ENCODE results near the gene ZNF467. TPM values are rescaled to one million over a fixed set of nuclear protein-coding genes. Genes with fewer than 3 reads are reported as not detected.

Gene ZNF467
- polyA plus RNA-seq, 1 experiment = 0.14 TPM

GRCh38 chr7:149816794-149817193, 43.4 kb upstream of the ZNF467 start:
- Histone ChIP-seq H3K27ac (ENCODE audit: low read depth, low read length) (no peak overlapping the region), H3K9me3 (ENCODE audit: control insufficient read depth, insufficient read depth, low read length) (no peaks in the 10 kb centered on the region; the same call in 1 of the 2 replicates), H3K4me3 (ENCODE audit: low read depth, low read length) (no peak overlapping the region), H3K27me3 (ENCODE audit: control insufficient read depth, insufficient read depth, low read length) (peaks cover 4% of the 10 kb centered on the region)
- TF ChIP-seq CTCF (IDR thresholded peaks at IDR 0.05; ENCODE audit: low read depth, low read length) = no peak
- CTCF ChIA-PET = no interaction called here
- no peak for DNase-seq (ENCODE audit: low read depth, low spot score)
- POLR2A ChIA-PET = no interaction called here

GRCh38 chr7:149816267-149816751, 42.9 kb upstream of the ZNF467 start:
- DNase-seq (ENCODE audit: low read depth, low spot score) = no peak
- POLR2A ChIA-PET = no interaction called here
- peaks cover 4% of the 10 kb centered on the region for H3K27me3 ChIP-seq (ENCODE audit: control insufficient read depth, insufficient read depth, low read length)
- no peak overlapping the region for H3K4me3 ChIP-seq (ENCODE audit: low read depth, low read length)
- H3K9me3 ChIP-seq (ENCODE audit: control insufficient read depth, insufficient read depth, low read length) = no peaks in the 10 kb centered on the region; the same call in 1 of the 2 replicates
- CTCF ChIA-PET = no interaction called here
- TF ChIP-seq CTCF (IDR thresholded peaks at IDR 0.05; ENCODE audit: low read depth, low read length) = no peak
- H3K27ac ChIP-seq (ENCODE audit: low read depth, low read length) = no peak overlapping the region

GRCh38 chr7:149815661-149816266, 42.4 kb upstream of the ZNF467 start:
- TF ChIP-seq CTCF (IDR thresholded peaks at IDR 0.05; ENCODE audit: low read depth, low read length) = no peak
- no peak overlapping the region for H3K4me3 ChIP-seq (ENCODE audit: low read depth, low read length)
- peaks cover 4% of the 10 kb centered on the region for H3K27me3 ChIP-seq (ENCODE audit: control insufficient read depth, insufficient read depth, low read length)
- ChIA-PET POLR2A (no interaction called here), CTCF (no interaction called here)
- no peak overlapping the region for H3K27ac ChIP-seq (ENCODE audit: low read depth, low read length)
- no peak for DNase-seq (ENCODE audit: low read depth, low spot score)
- H3K9me3 ChIP-seq (ENCODE audit: control insufficient read depth, insufficient read depth, low read length) = no peaks in the 10 kb centered on the region; the same call in 1 of the 2 replicates

- no peak for TF ChIP-seq CTCF (IDR thresholded peaks at IDR 0.05; ENCODE audit: low read depth, low read length)
- ChIA-PET CTCF (no interaction called here), POLR2A (no interaction called here)
Measured at GRCh38 chr7:149815121-149815520, 41.7 kb upstream of the ZNF467 start.

GRCh38 chr7:149814494-149814893, 41.1 kb upstream of the ZNF467 start:
- ChIA-PET CTCF (no interaction called here), POLR2A (no interaction called here)
- Histone ChIP-seq H3K27me3 (ENCODE audit: control insufficient read depth, insufficient read depth, low read length) (peaks cover 2% of the 10 kb centered on the region), H3K27ac (ENCODE audit: low read depth, low read length) (no peak overlapping the region), H3K4me3 (ENCODE audit: low read depth, low read length) (no peak overlapping the region), H3K9me3 (ENCODE audit: control insufficient read depth, insufficient read depth, low read length) (no peaks in the 10 kb centered on the region; the same call in 1 of the 2 replicates)
- DNase-seq (ENCODE audit: low read depth, low spot score) = no peak
- no peak for TF ChIP-seq CTCF (IDR thresholded peaks at IDR 0.05; ENCODE audit: low read depth, low read length)

More at GRCh38 chr7:149815121-149815520, 41.7 kb upstream of the ZNF467 start:
- H3K9me3 ChIP-seq (ENCODE audit: control insufficient read depth, insufficient read depth, low read length) = no peaks in the 10 kb centered on the region; the same call in 1 of the 2 replicates
- H3K27me3 ChIP-seq (ENCODE audit: control insufficient read depth, insufficient read depth, low read length) = peaks cover 4% of the 10 kb centered on the region
- no peak overlapping the region for H3K4me3 ChIP-seq (ENCODE audit: low read depth, low read length)
- DNase-seq (ENCODE audit: low read depth, low spot score) = no peak
- no peak overlapping the region for H3K27ac ChIP-seq (ENCODE audit: low read depth, low read length)
